Hematopoietic multipotent progenitor cell (in vitro differentiated cells): ENCODE data around the gene IFNGR2. TPM values are rescaled to one million over a fixed set of nuclear protein-coding genes. Genes with fewer than 3 reads are reported as not detected.

Source experiments
- DNase-seq, 3 donors: peaks; one replicate each; pipeline ENCODE4 v3.0.0-alpha.2; 2011 to 2015; ENCODE audit warnings: low read depth in 2 of 3, low spot score in 2 of 3
- total RNA-seq: library from RNA; depleted of rRNA; stranded (reverse); fragments of >200 nt; gene quantifications from one replicate; pipeline ENCODE4 v1.2.3, GENCODE V29; 2012

IFNGR2 gene, protein sequence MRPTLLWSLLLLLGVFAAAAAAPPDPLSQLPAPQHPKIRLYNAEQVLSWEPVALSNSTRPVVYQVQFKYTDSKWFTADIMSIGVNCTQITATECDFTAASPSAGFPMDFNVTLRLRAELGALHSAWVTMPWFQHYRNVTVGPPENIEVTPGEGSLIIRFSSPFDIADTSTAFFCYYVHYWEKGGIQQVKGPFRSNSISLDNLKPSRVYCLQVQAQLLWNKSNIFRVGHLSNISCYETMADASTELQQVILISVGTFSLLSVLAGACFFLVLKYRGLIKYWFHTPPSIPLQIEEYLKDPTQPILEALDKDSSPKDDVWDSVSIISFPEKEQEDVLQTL
- 31.8 TPM for total RNA-seq

DNA sequence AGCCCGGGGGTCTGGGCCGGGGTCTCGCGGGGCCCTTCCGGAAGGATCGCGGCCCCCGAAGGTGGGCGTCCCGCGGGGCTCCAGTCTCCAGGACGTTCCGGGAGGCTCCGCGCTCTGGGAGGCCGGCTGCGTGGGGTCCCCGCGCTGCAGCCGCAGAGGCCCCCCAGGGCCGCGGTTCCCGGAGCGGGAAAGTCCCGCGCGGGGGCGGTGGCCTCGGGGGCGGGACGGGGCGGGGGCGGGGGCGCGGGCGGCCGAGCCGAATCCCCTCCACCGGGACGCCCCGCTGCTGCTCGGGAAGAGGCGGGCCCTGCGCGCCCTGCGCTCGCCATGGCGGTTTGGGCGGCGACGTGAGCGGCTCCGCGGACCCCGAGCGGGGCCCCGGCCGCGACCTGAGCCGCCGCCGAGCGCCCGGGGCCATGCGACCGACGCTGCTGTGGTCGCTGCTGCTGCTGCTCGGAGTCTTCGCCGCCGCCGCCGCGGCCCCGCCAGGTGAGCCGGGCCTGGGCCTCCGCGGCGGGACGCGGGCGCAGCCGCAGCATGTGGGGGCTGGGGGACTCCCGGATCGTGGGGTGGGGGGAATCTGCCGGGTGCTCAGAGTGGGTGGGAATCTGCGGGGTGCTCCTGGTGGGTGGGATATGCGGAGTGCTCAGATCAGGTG is at the start of gene IFNGR2:
Gene IFNGR2, plus strand, starts transcription at position 286 of the 658 bp plus-strand sequence. Its CDS starts 131 bp downstream, at position 417.
- peak in 2 of 3 donors; percentile 36 to 53 for DNase-seq

DNA sequence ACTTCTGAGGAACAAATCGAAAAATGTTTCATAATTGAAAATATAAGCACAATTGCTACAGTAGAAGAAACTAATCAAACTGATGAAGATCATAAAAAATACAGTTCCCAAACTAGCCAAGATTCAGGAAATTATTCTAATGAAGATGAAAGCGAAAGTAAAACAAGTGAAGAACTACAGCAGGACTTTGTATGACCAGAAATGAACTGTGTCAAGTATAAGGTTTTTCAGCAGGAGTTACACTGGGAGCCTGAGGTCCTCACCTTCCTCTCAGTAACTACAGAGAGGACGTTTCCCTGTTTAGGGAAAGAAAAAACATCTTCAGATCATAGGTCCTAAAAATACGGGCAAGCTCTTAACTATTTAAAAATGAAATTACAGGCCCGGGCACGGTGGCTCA is 47.9 kb upstream of the IFNGR2 start:
- DNase-seq = no peak

DNA sequence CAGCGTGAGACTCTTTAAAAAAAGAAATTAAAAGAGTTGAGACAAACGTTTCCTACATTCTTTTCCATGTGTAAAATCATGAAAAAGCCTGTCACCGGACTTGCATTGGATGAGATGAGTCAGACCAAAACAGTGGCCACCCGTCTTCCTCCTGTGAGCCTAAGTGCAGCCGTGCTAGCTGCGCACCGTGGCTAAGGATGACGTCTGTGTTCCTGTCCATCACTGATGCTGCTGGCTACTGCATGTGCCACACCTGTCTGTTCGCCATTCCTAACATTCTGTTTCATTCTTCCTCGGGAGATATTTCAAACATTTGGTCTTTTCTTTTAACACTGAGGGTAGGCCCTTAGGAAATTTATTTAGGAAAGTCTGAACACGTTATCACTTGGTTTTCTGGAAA is 47.2 kb upstream of the IFNGR2 start:
- no peak for DNase-seq

DNA sequence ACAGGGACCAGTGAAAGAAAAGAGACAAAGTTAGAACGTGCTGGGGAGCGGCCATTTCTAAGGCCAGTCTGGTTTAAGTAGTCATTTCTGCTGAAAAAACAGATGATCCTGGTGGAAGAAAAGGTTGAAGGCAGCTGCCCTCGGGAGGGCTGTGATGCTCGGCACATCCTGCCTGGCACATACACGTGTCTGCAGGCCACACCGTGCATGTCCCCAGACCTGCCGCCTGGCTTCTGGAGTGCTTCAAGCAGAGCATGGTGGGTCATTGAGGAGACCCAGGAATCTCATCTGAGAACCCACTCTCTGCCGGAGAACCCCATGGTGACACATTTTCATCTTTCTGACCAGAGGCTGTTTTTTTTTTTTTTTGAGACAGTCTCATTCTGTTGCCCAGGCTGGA is 46.0 kb upstream of the IFNGR2 start:
- no peak for DNase-seq

DNA sequence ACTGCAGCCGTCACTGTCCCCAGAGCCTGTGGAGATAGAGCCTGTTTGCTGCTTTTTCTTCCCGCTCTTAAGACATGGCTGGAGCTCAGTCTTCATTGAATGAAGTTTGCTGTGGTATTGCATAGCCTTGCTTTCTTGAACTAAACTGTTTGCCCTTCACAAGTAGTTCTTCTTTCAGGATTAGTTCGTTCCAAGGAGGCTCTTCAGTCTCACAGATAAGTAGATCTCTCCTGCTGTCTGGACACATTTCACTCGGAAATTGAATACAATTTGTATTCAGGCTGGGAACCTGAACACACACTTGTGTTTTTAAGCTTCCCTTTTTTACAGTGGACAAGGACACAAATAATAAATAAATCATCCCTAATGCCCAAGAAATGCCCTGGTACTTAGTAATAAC is 43.8 kb upstream of the IFNGR2 start:
- DNase-seq = no peak

DNA sequence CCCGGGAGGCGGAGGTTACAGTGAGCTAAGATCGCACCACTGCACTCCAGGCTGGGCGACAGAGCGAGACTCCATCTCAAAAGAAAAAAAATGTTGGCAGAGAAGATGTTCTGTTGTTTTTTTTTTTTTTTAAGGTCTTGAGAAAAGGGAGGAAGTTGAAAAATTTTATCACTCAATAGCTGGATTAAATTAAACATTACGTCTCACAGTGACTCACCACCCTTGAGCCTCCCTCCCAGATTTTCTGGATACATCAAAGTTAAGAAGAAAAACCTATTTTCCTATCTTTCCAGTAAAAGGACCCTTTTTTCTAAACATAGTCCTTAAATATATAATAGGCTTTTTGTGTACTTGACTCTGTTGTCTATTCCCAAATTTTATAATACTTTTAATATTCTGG is 42.9 kb upstream of the IFNGR2 start:
- no peak for DNase-seq

DNA sequence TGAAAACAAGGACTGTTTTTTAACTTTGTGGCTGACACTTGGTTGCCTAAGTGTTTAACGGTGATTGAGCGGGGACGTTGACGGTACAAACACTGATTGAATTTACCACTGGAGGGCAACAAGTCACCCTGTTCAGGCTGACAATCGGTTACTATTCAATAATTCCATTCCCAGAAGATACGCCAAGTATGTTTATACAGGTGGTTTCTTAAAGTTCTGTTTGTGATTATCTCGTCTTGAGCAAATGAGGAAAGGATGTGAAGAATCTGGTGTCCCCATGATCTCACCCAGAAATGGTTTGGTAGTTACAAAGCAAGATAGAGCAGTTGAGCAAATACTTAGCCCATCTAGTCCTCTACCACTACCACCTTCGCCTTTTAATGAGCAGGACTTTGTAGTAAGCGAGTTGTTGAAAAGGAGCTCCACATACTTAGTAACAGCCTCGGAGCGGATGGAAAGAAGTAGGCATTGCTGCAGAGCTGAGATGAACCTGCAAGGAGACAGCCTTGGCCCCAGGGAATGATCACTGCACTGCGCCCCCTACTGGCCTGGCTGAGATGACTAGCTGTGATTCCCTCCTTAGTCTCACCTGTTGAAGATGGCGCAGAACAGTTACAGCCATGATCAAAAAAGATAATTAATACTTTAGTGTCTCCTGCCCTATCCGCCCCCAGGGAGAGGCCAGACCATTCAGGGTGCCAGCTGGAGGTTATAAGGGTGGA is 42.2 kb upstream of the IFNGR2 start:
- DNase-seq = peak; percentile 71 to 80 (median 75)

DNA sequence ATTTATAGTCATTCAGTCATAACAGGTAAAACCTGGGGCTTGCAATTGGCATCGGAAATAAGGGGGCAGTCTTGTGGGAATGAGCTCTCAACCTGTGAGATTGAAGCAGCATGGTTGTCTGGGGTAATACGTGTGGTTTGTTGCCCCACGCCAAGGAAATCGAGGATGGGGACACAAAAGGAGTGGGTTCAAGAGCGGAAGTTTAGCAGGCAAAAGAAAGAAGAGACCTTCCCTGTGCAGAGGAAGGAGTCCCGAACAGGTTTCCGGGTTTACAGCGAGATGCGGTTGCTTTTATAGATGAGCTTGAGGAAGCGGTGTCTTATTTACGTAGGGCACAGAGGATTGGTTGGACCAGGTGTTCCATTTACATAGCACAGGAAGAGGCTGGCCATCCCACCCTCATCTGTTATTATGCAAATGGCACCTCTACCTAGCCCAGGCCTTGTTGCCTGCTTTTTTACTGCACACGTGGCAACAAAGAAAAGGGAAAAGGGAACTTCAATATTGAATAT is 41.1 kb upstream of the IFNGR2 start:
- peak; percentile 60 to 73 (median 72) for DNase-seq

DNA sequence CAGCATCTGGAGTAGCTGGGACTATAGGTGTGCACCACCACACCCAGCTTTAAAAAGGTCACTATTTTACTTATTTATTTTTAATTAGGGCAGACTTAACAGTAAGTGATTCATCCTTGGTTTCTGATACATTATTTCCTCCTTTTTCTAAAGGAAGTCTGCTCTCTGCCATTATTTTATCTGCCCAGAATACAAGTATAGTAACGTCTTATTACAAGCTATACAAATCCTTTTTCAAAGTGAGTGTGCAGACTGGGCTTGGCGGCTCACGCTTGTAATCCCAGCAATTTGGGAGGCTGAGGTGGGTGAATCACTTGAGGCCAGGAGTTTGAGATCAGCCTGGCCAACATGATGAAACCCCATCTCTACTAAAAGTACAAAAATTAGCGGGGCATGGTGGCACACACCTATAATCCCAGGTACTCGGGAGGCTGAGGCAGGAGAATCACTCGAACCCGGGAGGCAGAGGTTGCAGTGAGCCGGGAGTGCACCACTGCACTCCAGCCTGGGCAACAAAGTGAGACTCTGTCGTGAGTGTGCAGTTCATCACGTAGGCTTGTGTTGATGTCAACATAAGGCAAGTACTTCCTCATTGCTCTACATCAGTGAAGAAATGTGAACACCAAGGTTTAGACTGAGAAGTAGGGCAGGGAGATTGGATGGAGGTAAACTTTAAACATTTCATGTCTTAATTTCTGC is 39.2 kb upstream of the IFNGR2 start:
- DNase-seq = peak in 1 of 3 donors; percentile 43

DNA sequence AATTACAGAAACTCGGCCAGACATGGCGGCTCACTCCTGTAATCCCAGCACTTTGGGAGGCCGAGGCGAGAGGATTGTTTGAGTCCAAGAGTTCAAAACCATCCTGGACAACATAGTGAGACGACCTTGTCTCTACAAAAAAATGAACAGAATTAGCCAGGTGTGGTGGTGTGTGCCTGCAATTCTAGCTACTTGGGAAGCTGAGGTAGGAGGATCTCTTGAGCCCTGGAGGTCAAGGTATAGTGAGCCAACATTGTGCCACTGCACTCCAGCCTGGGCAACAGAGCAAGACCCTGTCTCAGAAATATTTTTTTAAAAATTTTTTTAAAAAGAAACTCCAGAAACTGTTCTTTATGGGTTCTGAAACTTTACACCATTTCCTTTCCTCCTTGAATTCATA is 38.4 kb upstream of the IFNGR2 start:
- no peak for DNase-seq

DNA sequence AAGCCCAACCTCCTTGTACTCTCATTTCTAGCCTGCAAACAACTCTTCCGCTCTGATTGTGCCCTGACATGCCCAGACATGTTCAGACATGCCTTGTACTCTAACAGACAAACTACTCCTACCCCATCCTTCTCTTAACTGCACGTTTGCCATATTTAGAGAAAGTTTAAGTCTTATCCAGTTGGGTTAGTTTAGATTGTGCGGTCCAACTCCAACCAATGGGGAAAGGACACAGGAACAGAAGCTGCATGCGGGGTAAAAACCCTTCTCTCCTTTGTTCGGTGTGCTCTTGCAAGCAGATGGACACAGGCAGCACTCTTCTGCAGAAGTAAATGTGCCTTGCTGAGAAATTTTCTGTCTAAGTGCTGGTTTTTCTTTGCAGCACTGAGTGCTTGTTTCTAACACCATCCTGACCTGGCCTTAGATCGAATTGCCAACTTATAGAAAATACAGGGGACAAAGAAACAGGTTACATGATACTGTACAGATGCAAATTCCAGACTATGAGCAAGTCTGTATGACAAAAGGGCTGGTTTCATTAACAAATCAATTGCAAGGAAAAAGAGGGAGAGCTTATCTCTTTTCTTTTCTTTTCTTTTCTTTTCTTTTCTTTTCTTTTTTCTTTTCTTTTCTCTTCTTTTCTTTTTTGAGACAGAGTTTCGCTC is 35.8 kb upstream of the IFNGR2 start:
- DNase-seq = no peak

DNA sequence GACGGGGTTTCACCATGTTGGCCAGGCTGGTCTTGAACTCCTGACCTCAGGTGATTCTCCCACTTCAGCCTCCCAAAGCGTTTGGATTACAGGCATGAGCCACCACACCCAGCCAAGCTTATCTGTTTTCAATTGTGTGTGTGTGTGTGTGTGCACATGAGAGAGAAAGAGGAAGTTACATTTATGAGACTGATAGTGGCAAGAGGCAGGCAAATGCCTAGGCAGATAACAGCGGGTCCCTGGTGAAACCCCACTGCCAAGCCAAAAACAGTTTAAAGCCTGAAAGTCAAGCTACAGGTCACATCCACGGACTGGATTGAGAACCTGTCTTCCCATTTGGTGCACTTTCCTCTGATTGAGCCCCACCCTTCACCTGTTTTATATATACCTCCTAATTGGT is 35.1 kb upstream of the IFNGR2 start:
- peak in 1 of 3 donors; percentile 66 for DNase-seq

DNA sequence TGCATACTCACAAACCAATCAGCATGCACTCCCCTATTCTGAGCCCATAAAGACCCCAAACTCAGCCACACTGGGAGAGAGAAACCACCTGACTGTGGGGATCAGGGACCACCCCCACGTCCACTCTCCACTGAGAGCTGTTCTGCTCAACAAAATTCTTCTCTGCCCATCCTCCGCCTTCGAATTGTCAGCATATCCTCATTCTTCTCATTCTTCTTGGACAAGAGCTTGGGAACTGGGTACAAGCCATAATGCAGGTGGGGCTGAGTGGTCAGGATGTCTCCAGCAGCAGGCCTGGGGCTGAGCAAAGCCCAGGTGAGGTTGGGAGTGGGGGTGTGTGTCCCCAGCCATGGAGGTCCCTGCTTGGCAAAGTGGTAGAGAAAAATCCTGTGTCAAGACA is 34.6 kb upstream of the IFNGR2 start:
- DNase-seq = no peak

DNA sequence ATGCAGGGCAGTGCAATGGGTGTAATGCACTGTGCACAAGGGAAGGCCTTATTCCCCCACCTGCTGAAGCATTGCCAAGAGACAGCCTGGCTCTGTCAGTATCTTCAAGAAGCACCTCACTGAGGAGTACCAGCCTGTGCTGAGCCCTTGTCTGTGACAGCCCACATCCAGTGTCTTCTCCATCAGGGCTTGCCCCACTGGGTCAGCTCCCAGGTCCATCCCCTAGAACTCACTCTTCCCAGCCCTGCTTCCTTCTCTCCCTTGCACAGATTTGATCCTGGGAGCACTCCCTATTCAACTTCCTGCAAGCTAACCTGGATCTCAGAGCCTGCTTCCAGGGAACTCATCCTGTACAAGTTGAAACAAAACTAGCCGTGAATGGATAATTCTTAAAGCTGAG is 33.6 kb upstream of the IFNGR2 start:
- no peak for DNase-seq

DNA sequence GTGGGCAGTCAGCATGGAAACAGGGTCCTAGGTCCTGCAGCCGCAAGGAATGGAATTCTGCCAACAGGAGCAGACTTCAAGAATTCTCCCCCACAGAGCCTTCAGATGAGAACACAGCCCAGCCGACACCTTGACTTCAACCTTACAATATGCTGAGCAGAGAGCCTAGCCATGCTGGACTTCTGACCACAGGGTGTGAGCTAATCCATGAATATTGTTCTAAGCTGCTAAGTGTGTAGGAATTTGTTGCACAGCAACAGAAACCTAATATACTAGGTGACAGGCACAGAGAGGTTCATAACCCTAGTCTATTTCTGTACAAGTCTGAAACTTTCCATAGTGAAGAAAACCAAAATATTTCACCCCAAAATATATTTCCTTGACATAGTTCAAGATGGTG is 32.9 kb upstream of the IFNGR2 start:
- no peak for DNase-seq

DNA sequence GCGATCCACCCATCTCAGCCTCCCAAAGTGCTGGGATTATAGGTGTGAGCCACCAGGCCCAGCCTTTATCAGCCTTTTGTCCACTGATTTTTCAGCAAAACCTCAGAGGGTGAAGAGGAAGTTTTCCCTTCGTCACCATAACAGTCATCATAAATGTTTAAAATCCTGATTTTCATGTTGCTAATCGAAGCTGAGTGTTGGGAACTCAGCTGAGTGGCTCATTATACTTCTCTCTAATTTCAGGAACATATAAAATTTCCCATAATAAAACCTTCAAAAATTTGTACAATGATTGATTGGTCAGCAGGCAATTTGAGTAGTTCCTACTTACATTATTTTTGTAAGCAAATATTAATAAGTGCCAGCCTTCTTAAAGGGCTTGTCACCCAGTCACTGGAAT is 31.8 kb upstream of the IFNGR2 start:
- no peak for DNase-seq

DNA sequence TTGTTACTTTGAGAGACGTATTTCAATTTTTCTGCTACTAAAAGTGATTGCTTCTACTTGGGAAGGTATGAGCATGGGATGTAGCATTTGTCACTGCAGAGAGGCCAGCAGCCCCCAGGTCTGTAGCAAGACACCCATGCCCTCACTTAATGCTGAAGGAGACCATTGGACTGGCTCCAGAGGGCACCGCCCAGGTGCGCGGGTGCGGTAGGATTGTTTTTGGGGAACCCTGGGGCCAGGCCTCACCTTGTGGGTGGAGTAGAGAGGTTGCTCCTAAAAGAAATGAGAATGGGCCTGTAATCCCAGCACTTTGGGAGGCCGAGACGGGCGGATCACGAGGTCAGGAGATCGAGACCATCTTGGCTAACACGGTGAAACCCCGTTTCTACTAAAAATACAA is 30.6 kb upstream of the IFNGR2 start:
- no peak for DNase-seq

DNA sequence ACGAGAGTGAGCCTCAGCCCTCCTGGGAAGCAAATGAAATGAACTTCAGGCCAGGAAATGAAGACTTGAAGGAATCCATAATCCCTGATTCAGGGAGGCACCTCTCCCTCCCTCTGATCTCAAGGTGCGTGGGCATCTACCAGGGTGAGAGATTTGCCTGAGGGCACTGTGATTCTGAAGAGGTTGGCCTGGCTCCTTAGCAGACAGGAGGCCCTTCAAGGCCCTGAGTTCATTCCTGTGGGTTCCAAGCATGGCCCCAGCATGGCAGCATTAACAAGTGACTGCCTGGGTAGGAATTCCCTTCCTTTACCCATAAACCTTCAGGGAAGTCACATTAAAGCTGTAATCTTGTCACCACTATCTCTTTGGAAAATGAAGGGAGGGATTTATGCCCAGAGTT is 29.8 kb upstream of the IFNGR2 start:
- DNase-seq = no peak

DNA sequence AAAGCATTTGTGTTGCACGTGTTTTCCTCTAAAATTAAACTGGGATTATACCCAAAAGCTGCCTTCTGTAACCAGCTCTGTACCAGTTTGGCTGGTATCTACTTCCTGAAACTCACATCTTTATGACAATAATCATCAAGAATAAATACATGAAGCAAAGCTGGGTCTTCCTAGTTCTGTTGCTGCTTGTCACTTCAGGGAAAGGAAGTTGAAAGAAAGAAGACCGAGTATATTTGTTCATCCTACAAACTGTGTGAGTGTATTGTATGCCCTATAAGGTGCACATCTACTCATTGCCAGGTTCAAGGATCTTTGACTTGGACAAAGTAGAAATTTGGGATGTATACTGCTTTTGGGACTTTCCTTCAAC is 29.1 kb upstream of the IFNGR2 start:
- no peak for DNase-seq

DNA sequence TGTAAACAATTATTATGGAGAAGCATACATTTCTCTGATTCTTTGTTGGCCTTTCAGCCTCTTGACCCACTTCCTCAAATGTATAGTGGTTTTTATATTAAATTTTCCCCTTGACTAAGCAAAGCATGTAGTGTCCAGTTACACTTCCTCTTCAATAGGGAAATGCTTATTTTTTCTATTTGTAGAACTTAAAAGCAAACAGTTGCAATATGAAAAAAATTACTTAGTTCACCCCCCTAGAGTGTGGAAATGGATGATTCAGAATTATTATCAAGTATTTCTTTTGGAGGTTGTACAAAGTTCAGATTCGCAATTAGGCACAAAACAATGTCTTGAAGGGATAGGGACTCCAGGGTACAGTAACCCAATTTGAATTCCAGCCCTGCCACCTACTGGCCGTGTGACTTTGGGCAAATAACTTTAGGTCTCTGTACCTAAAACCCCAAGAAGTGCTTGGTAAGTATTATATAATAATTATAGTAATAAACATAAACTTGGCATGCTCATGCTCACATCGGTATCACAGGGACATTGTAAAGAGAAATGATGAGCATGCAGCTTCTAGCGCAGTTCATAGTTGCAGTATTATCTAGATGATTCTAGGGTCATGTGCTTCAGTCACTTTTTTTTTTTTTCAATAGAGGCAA is 28.6 kb upstream of the IFNGR2 start:
- DNase-seq = peak in 2 of 3 donors; percentile 56 to 70
